Measurements from ENCODE around the gene ZNF679. TPM values are rescaled to one million over a fixed set of nuclear protein-coding genes. Genes with fewer than 3 reads are reported as not detected.
"Not testable (repeated sequence)": the region's sequence is repeated elsewhere in the genome, so short reads cannot be mapped to it uniquely, and the experiment has no call there.

ZNF679 gene
- total RNA-seq: not detected

DNA sequence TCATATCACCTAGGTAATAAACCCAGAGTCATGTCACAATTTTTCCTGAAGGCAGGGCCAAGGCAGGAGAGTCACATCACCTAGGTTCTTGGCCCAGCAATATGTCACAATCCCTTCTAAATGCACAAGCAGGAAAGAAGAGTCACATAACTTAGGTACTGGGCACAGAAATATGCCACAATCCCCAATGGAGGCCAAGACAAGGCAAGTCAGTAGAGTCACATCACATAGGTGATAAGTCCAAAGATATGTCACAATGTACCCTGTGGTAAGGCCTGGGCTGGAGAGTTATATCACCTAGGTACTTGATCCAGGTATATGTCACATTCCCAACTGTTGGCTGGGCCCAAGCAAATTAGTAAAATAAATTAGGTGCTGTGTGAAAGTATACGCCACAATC, at the start of gene ZNF679:
Gene ZNF679 (plus strand): TSS at position 301 of the 400 bp plus-strand sequence. CDS start 20,644 bp downstream, outside the sequence.
- H3K9me3 ChIP-seq; H3K27ac ChIP-seq; intact Hi-C loops (cut with DNase I); ATAC-seq; DNase-seq; H3K4me1 ChIP-seq; H3K4me3 ChIP-seq; H3K36me3 ChIP-seq (replicated peaks in 1 of 2; ENCODE audit: insufficient read depth in 1 of 2, low read depth in 2 of 2); H3K27me3 ChIP-seq: not testable (repeated sequence)
- 80 to 89% methylated on average over 1 of the region's 1 CpG for WGBS, 2 donors

GRCh38 chr7:64180989-64181388, 47.3 kb upstream of the ZNF679 start:
- Histone ChIP-seq H3K4me1 (no peaks in the 10 kb centered on the region), H3K27me3 (no peaks in the 10 kb centered on the region), H3K36me3 (replicated peaks in 1 of 2; ENCODE audit: insufficient read depth in 1 of 2, low read depth in 2 of 2) (no peaks in the 10 kb centered on the region), H3K27ac (no peak overlapping the region), H3K4me3 (no peak overlapping the region), H3K9me3 (peaks cover 0 to 6% (median 0%) of the 10 kb centered on the region in 3 donors)
- TF ChIP-seq POLR2A (IDR thresholded peaks at IDR 0.05) (no peak), CTCF (IDR thresholded peaks at IDR 0.05) (peak in 1 of 7 experiments; percentile 5)
- no peak for DNase-seq
- intact Hi-C loops (cut with DNase I): no loop called here
- WGBS, 2 donors: 34 to 39% methylated on average over 4 of the region's 4 CpGs
- no peak for ATAC-seq

GRCh38 chr7:64181586-64181985, 46.7 kb upstream of the ZNF679 start:
- no peak for TF ChIP-seq CTCF (IDR thresholded peaks at IDR 0.05)
- TF ChIP-seq POLR2A (IDR thresholded peaks at IDR 0.05): no peak
- Histone ChIP-seq H3K9me3 (peaks cover 0 to 6% (median 0%) of the 10 kb centered on the region in 3 donors), H3K4me1 (no peaks in the 10 kb centered on the region), H3K27me3 (no peaks in the 10 kb centered on the region), H3K27ac (no peak overlapping the region), H3K4me3 (no peak overlapping the region), H3K36me3 (replicated peaks in 1 of 2; ENCODE audit: insufficient read depth in 1 of 2, low read depth in 2 of 2) (no peaks in the 10 kb centered on the region)
- DNase-seq: no peak
- no peak for ATAC-seq
- intact Hi-C loops (cut with DNase I): no loop called here
- WGBS, 2 donors: 22 to 41% methylated on average over 13 to 44 of the region's 46 CpGs

GRCh38 chr7:64182036-64182790, 46.1 kb upstream of the ZNF679 start:
- Histone ChIP-seq H3K27ac (no peak overlapping the region), H3K9me3 (peaks cover 0 to 6% (median 0%) of the 10 kb centered on the region in 3 donors), H3K4me3 (no peak overlapping the region), H3K36me3 (replicated peaks in 1 of 2; ENCODE audit: insufficient read depth in 1 of 2, low read depth in 2 of 2) (no peaks in the 10 kb centered on the region), H3K27me3 (no peaks in the 10 kb centered on the region), H3K4me1 (no peaks in the 10 kb centered on the region)
- DNase-seq: no peak
- WGBS, 2 donors: 28% methylated on average over 36 of the region's 66 CpGs; no CpG with 5 or more reads in 1 of the 2 donors
- no peak for ATAC-seq
- TF ChIP-seq POLR2A (IDR thresholded peaks at IDR 0.05) (no peak), CTCF (IDR thresholded peaks at IDR 0.05) (no peak)
- intact Hi-C loops (cut with DNase I): no loop called here

DNA sequence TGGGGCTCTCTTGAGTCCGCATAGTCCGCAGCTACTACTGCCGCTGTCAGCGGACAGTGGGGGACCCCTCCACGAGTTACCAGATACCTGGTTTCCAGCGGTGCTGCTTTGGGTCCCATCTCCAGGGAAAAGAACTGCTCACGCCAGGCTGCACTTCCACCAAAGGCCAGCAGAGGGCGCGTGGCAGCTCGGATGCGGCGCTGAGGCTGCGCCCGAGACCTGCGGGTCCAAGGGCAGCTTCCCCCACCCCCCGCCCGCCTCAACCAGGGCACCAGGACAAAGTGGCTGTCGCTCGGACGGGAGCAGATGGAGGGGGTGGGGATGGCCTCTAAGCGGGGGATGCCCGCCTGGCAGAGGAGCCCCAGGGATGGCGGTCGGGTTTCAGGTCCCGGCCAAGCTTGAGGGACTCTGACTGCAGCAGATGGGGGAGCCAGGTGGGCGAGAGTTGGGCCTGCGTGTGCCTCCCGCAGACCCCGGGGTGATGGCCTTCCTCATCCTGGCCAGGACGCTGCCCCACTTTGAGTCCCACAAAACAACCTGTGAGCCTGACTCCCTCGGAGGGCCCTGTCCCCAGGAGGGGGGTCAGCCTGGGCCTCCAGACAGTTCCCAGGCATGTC, 45.0 kb upstream of the ZNF679 start:
- Histone ChIP-seq H3K4me1 (no peaks in the 10 kb centered on the region), H3K9me3 (peaks cover 0 to 6% (median 0%) of the 10 kb centered on the region in 3 donors), H3K36me3 (replicated peaks in 1 of 2; ENCODE audit: insufficient read depth in 1 of 2, low read depth in 2 of 2) (no peaks in the 10 kb centered on the region), H3K27me3 (no peaks in the 10 kb centered on the region), H3K4me3 (no peak overlapping the region), H3K27ac (no peak overlapping the region)
- WGBS, 2 donors: 10 to 19% methylated on average over 8 to 31 of the region's 31 CpGs
- peak in 2 of 4 donors; percentile 16 to 25 for DNase-seq
- intact Hi-C loops (cut with DNase I): no loop called here
- no peak for ATAC-seq
- no peak for TF ChIP-seq POLR2A (IDR thresholded peaks at IDR 0.05)
- peak; percentile 19 to 53 (median 42) for TF ChIP-seq CTCF (IDR thresholded peaks at IDR 0.05)
